K562 (cell line): ENCODE measurements around the gene N4BP2. TPM values are rescaled to one million over a fixed set of nuclear protein-coding genes. Genes with fewer than 3 reads are reported as not detected.
A peak's percentile ranks its signal among the peaks of the same experiment; 100 is the strongest.
"Not testable (repeated sequence)": the region's sequence is repeated elsewhere in the genome, so short reads cannot be mapped to it uniquely, and the experiment has no call there.

Experiments used
- ATAC-seq: fragments of 200-7000 bp; cut with Tn5 transposase; 3 replicates; pipeline ENCODE4 v1.9.1; 2020; ENCODE audit warnings: moderate library complexity
- BruUV-seq: library from RNA; stranded (reverse); fragments of 400-500 nt; replicated peaks from 2 replicates; lab custom pipeline; 2021; lab: Mats Ljungman, UMichigan
- CTCF ChIA-PET: fragments of 300-600 bp; formaldehyde crosslinking; extraction: SDS; loops from one replicate; lab custom pipeline; 2021; ENCODE audit warnings: low intra/inter-chr PET ratio; lab: Yijun Ruan, JAX
- POLR2A ChIA-PET: fragments of 300-600, 350-650 bp; sonication (Branson Sonifier 250); formaldehyde crosslinking; extraction: SDS; loops from one replicate; lab custom pipeline; 2021; ENCODE audit warnings: antibody characterized with exemption, inconsistent platforms; lab: Yijun Ruan, JAX
- DNase-seq, 4 experiments: peaks; one replicate each; pipeline versions ENCODE4 v3.0.0 to v3.0.0-alpha.2; 2011 to 2018; ENCODE audit warnings: low spot score in 3 of 4, mixed read lengths in 3 of 4; ENCODE audit errors: extremely low read depth in 1 of 4
- FAIRE-seq: peaks from 2 replicates; lab custom pipeline; 2011; peaks lifted over from hg19 to GRCh38; lab: Jason Lieb, UNC
- H2AFZ ChIP-seq: 2 replicates; pipeline ENCODE4 v1.6.0; 2011; ENCODE audit warnings: low read depth, low read length, control low read depth, inconsistent platforms
- H3K27ac ChIP-seq: fragments of 200-600 bp; 3 replicates; pipeline ENCODE4 v1.8.0; 2011; ENCODE audit warnings: low read depth, mild to moderate bottlenecking, control low read depth, inconsistent platforms, low read length, moderate library complexity, mixed read lengths; ENCODE audit errors: extremely low read depth
- H3K27me3 ChIP-seq, 2 experiments: fragments of 300-600 bp in 1 of 2; 2 replicates in 1 of 2; 3 replicates in 1 of 2; pipeline versions ENCODE4 v1.6.0 to v1.8.0; 2011; ENCODE audit warnings: inconsistent platforms in 2 of 2, low read length in 2 of 2, mild to moderate bottlenecking in 1 of 2, mixed read lengths in 1 of 2, moderate library complexity in 1 of 2; ENCODE audit not compliant: control insufficient read depth in 2 of 2, insufficient read depth in 2 of 2
- H3K36me3 ChIP-seq: fragments of 300-600 bp; 3 replicates; pipeline ENCODE4 v1.8.0; 2011; ENCODE audit warnings: mild to moderate bottlenecking, low read length, inconsistent platforms; ENCODE audit not compliant: control insufficient read depth, insufficient read depth
- H3K4me1 ChIP-seq, 2 experiments: fragments of 200-600 bp in 1 of 2; replicated peaks in 1 of 2; 2 replicates in 1 of 2; 3 replicates in 1 of 2; pipeline versions ENCODE4 v1.5.1 to v1.8.0; 2011; ENCODE audit warnings: inconsistent platforms in 2 of 2, low read length in 2 of 2, mild to moderate bottlenecking in 1 of 2, mixed read lengths in 1 of 2, moderate library complexity in 1 of 2; ENCODE audit not compliant: control insufficient read depth in 2 of 2, insufficient read depth in 2 of 2
- H3K4me2 ChIP-seq: 2 replicates; pipeline ENCODE4 v1.6.1; 2011; ENCODE audit warnings: low read length, control low read depth, inconsistent platforms, mixed read lengths; ENCODE audit not compliant: insufficient read depth
- H3K4me3 ChIP-seq: fragments of 200-600 bp; sonication (generic), shearing (Covaris generic); 2 replicates; pipeline ENCODE4 v1.5.1; 2016; ENCODE audit warnings: control low read depth, inconsistent platforms
- H3K79me2 ChIP-seq: fragments of 200-600 bp; 3 replicates; pipeline ENCODE4 v1.8.0; 2011; ENCODE audit warnings: low read length, inconsistent platforms; ENCODE audit not compliant: control insufficient read depth, insufficient read depth
- H3K9ac ChIP-seq, 2 experiments: 2 replicates each; pipeline versions ENCODE4 v1.6.0 to v1.6.1; 2011; ENCODE audit warnings: low read depth in 2 of 2, low read length in 2 of 2, control low read depth in 1 of 2, inconsistent platforms in 1 of 2, mild to moderate bottlenecking in 1 of 2, mixed read lengths in 1 of 2; ENCODE audit not compliant: insufficient read depth in 1 of 2
- H3K9me1 ChIP-seq: one replicate; pipeline ENCODE4 v1.6.0; 2011; ENCODE audit warnings: inconsistent platforms, mild to moderate bottlenecking, low read length, moderate library complexity; ENCODE audit not compliant: control insufficient read depth, insufficient read depth
- H3K9me3 ChIP-seq: replicated peaks from 2 replicates; pipeline ENCODE4 v1.5.1; 2011; ENCODE audit warnings: low read depth, low read length, inconsistent platforms; ENCODE audit not compliant: control insufficient read depth, insufficient read depth
- H4K20me1 ChIP-seq: replicated peaks from 2 replicates; pipeline ENCODE4 v1.6.1; 2011; ENCODE audit warnings: low read length, inconsistent platforms, mixed read lengths; ENCODE audit not compliant: control insufficient read depth, insufficient read depth
- ARID1B ChIP-seq: fragments of 450-650 bp; IDR thresholded peaks from 2 replicates; pipeline ENCODE4 v1.6.1; 2016; ENCODE audit warnings: antibody characterized with exemption, mild to moderate bottlenecking, inconsistent platforms
- CBFA2T2 ChIP-seq: fragments of 450-650 bp; conservative IDR thresholded peaks from 2 replicates; pipeline ENCODE4 v1.6.1; 2017; ENCODE audit warnings: mild to moderate bottlenecking
- CBFA2T3 ChIP-seq: fragments of 450-650 bp; IDR thresholded peaks from 2 replicates; pipeline ENCODE4 v1.6.1; 2017
- FOXK2 ChIP-seq, 2 experiments: fragments of 450-650 bp; IDR thresholded peaks in 1 of 2; conservative IDR thresholded peaks in 1 of 2; 2 replicates each; pipeline ENCODE4 v1.6.1; 2016; ENCODE audit warnings: low read depth in 2 of 2, mild to moderate bottlenecking in 1 of 2
- KDM1A ChIP-seq, 2 experiments: fragments of 450-650 bp; IDR thresholded peaks; 2 replicates each; pipeline ENCODE4 v1.6.1; 2016; ENCODE audit warnings: mild to moderate bottlenecking in 2 of 2
- NCOR1 ChIP-seq: fragments of 450-650 bp; IDR thresholded peaks from 2 replicates; pipeline ENCODE4 v1.6.1; 2016; ENCODE audit warnings: mild to moderate bottlenecking, moderate library complexity
- SMARCE1 ChIP-seq: fragments of 450-650 bp; IDR thresholded peaks from 2 replicates; pipeline ENCODE4 v1.7.1; 2016; ENCODE audit warnings: mild to moderate bottlenecking
- SOX6 ChIP-seq: fragments of 450-650 bp; IDR thresholded peaks from 2 replicates; pipeline ENCODE4 v1.6.1; 2014; ENCODE audit warnings: mild to moderate bottlenecking
- TAL1 ChIP-seq: fragments of 450-650 bp; IDR thresholded peaks from 2 replicates; pipeline ENCODE4 v1.6.1; 2016; ENCODE audit warnings: mild to moderate bottlenecking
- WGBS: fragments of 100-300 bp; shearing (Covaris generic); methylation state at CpG from one replicate; pipeline ENCODE4 v1.1.6; 2016; ENCODE audit warnings: low coverage, mixed read lengths; ENCODE audit not compliant: insufficient coverage; ENCODE audit errors: missing lambda C conversion rate; 5-methylcytosine and 5-hydroxymethylcytosine counted together
- in situ Hi-C: fragments of 300-500 bp; cut with MboI; formaldehyde crosslinking; loops from 4 replicates; pipeline ENCODE4 v1.15.0; 2018; ENCODE audit warnings: inconsistent platforms, mixed read lengths
- intact Hi-C: fragments of 100-400 bp; cut with micrococcal nuclease; formaldehyde crosslinking; loops from 2 replicates; pipeline ENCODE4 v1.14.2; 2022
- polyA plus RNA-seq, 8 experiments: library from polyadenylated mRNA; depleted of rRNA in 4 of 8; stranded (reverse) in 5 of 8; unstranded in 3 of 8; fragments of >200 nt; fragmentation: Nextera tagmentation in 2 of 8; fragmentation: Illumina TruSeq in 1 of 8; extraction: Ambion mirVana in 2 of 8; extraction: Trizol in 1 of 8; gene quantifications; 2 replicates each; pipeline versions ENCODE4 v1.2.1 to v1.2.3, GENCODE V29; 2011 to 2014; ENCODE audit warnings: inconsistent platforms in 1 of 8, missing spikeins in 1 of 8
- total RNA-seq, 7 experiments: library from RNA; depleted of rRNA in 6 of 7; stranded (reverse); fragments of >200 nt in 6 of 7; fragmentation: Illumina TruSeq in 2 of 7; extraction: Trizol in 2 of 7; gene quantifications; 2 replicates each; pipeline versions ENCODE4 v1.2.1 to v1.2.3, GENCODE V29; 2011 to 2021; ENCODE audit warnings: low replicate concordance in 1 of 7
- TF ChIP-seq, protein P1 (sequence below), 2 experiments: fragments of 450-650 bp in 1 of 2; sonication (generic) in 1 of 2; formaldehyde crosslinking in 1 of 2; IDR thresholded peaks in 1 of 2; conservative IDR thresholded peaks in 1 of 2; 2 replicates each; pipeline versions ENCODE4 v1.6.1 to v1.8.1; 2016 to 2023; ENCODE audit warnings: mild to moderate bottlenecking in 2 of 2, moderate library complexity in 2 of 2, inconsistent platforms in 1 of 2, missing genetic modification reagents in 1 of 2

The N4BP2 gene
- total and polyA plus RNA-seq, 9 of the 15 experiments (the other 6 are each of a cell fraction or from before 2014, with no cell fraction given), result 2.7 to 12.6 (median 7.6) TPM

DNA sequence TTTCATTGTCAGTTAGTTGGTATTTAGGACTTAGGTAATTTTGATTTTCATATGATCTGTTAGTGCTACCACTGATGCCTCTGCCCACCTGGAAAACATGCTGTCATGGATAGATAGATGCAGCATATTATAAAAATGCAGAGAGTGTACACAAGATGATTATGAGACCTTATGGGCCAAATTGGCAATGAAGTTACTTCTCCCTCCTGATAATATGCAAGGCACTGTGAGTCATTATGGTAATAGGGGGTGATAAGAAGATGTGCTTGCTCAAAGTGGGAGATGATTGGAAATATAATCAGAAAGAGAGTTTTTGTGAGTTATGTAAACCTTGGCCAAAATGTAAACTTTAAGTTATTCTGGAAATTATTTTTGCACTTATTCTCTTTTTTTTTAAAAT, 83.5 kb downstream of the N4BP2 start (continued):
- TF ChIP-seq, protein P1, sequence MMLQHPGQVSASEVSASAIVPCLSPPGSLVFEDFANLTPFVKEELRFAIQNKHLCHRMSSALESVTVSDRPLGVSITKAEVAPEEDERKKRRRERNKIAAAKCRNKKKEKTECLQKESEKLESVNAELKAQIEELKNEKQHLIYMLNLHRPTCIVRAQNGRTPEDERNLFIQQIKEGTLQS (IDR thresholded peaks at IDR 0.05), result peak; percentile 42; the same call in 1 of the 2 replicates
- TF ChIP-seq, protein P1 (CRISPR knock-in tag; conservative IDR thresholded peaks at IDR 0.05), result no peak

DNA sequence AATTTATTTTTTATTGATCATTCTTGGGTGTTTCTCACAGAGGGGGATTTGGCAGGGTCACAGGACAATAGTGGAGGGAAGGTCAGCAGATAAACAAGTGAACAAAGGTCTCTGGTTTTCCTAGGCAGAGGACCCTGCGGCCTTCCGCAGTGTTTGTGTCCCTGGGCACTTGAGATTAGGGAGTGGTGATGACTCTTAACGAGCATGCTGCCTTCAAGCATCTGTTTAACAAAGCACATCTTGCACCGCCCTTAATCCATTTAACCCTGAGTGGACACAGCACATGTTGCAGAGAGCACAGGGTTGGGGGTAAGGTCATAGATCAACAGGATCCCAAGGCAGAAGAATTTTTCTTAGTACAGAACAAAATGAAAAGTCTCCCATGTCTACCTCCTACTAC, 83.9 kb downstream of the N4BP2 start:
- in situ Hi-C loops, ATAC-seq, H3K4me3 ChIP-seq, H3K9me3 ChIP-seq, DNase-seq, POLR2A ChIA-PET, H3K4me1 ChIP-seq, H2AFZ ChIP-seq, H3K9ac ChIP-seq, H3K4me2 ChIP-seq, H4K20me1 ChIP-seq, H3K27ac ChIP-seq, intact Hi-C loops, H3K27me3 ChIP-seq, BruUV-seq, FAIRE-seq, H3K79me2 ChIP-seq, CTCF ChIA-PET, H3K9me1 ChIP-seq: not testable (repeated sequence)
- H3K36me3 ChIP-seq, result peaks cover 17% of the 10 kb centered on the region; the same call in 2 of the 3 replicates
- TF ChIP-seq NCOR1, result peak; percentile 42
- peak; percentile 41; the same call in 1 of the 2 replicates for TF ChIP-seq TAL1
- peak in 1 of 2 experiments; percentile 8; a peak in 1 of 4 replicates for TF ChIP-seq FOXK2 (conservative IDR thresholded peaks at IDR 0.05 in 1 of 2, IDR thresholded peaks at IDR 0.05 in 1 of 2; ENCODE audit: low read depth in 2 of 2)
- peak; percentile 39; the same call in 1 of the 2 replicates for TF ChIP-seq SOX6
- peak in 1 of 2 experiments; percentile 30; a peak in 1 of 4 replicates for TF ChIP-seq KDM1A (IDR thresholded peaks at IDR 0.05)
- TF ChIP-seq SMARCE1, result 0 out of 2 replicates have a peak, but pooled peaks have one; percentile 24
- TF ChIP-seq CBFA2T2, result peak; percentile 70
- peak; percentile 44 for TF ChIP-seq ARID1B
- peak; percentile 70 for TF ChIP-seq CBFA2T3
- 30% methylated on average over 3 of the region's 4 CpGs for WGBS
